ENCODE results near the gene GDPGP1. TPM values are rescaled to one million over a fixed set of nuclear protein-coding genes. Genes with fewer than 3 reads are reported as not detected.
"Not testable (repeated sequence)": the region's sequence is repeated elsewhere in the genome, so short reads cannot be mapped to it uniquely, and the experiment has no call there.

GDPGP1 gene
- total RNA-seq, 1 experiment from 2014 or later: 6.6 TPM

- Histone ChIP-seq H3K9ac (ENCODE audit: low read length) (no peak overlapping the region), H3K4me1 (ENCODE audit: insufficient read depth, low read length) (peaks cover 25% of the 10 kb centered on the region), H3K9me3 (ENCODE audit: low read length) (no peaks in the 10 kb centered on the region), H3K27me3 (ENCODE audit: low read length) (no peaks in the 10 kb centered on the region), H3K4me2 (ENCODE audit: low read length) (peak overlapping the region; percentile 37; the same call in 1 of the 2 replicates), H2AFZ (ENCODE audit: low read length) (no peak overlapping the region), H3K9me2 (replicated peaks; ENCODE audit: low read length) (no peaks in the 10 kb centered on the region), H3F3A (ENCODE audit: low read length, unreplicated experiment) (no peaks in the 10 kb centered on the region), H3K27ac (ENCODE audit: low read length) (no peak overlapping the region), H3K79me2 (ENCODE audit: low read length) (peaks cover 77% of the 10 kb centered on the region), H3K4me3 (ENCODE audit: low read length) (no peak overlapping the region; the same call in 1 of the 2 replicates), H4K20me1 (ENCODE audit: low read length) (peaks cover 46% of the 10 kb centered on the region), H3K36me3 (ENCODE audit: low read depth, low read length) (peaks cover 42% of the 10 kb centered on the region)
- TF ChIP-seq CTCF (conservative IDR thresholded peaks at IDR 0.05; ENCODE audit: low read depth, low read length) (no peak), EZH2 (IDR thresholded peaks at IDR 0.05; ENCODE audit: low read length, unreplicated experiment) (no peak), EZH2phosphoT487 (IDR thresholded peaks at IDR 0.05; ENCODE audit: borderline replicate concordance, low read length) (no peak)
- DNase-seq (no peak), ATAC-seq (no peak)
- no TSS peak for BruUV-seq (replicated peaks)
- intact Hi-C loops (cut with micrococcal nuclease): no loop called here
- CTCF ChIA-PET: no interaction called here
- POLR2A ChIA-PET (ENCODE audit: unreplicated experiment): no interaction called here
Measured at GRCh38 chr15:90270502-90271150, 36.6 kb downstream of the GDPGP1 start.

- peaks cover 42% of the 10 kb centered on the region for H4K20me1 ChIP-seq (ENCODE audit: low read length)
- BruUV-seq (replicated peaks): TSS peak; percentile 6
Measured at GRCh38 chr15:90271459-90272166, 37.6 kb downstream of the GDPGP1 start.

GRCh38 chr15:90278467-90278866 lies 44.5 kb downstream of the GDPGP1 start:
- H4K20me1 ChIP-seq (ENCODE audit: low read length); intact Hi-C loops (cut with micrococcal nuclease); ATAC-seq; H3K27ac ChIP-seq (ENCODE audit: low read length); H3F3A ChIP-seq (ENCODE audit: low read length, unreplicated experiment); POLR2A ChIA-PET (ENCODE audit: unreplicated experiment); H3K36me3 ChIP-seq (ENCODE audit: low read depth, low read length); H3K4me2 ChIP-seq (ENCODE audit: low read length); H3K4me3 ChIP-seq (ENCODE audit: low read length); H2AFZ ChIP-seq (ENCODE audit: low read length); DNase-seq; H3K9me2 ChIP-seq (replicated peaks; ENCODE audit: low read length); H3K9me3 ChIP-seq (ENCODE audit: low read length); H3K79me2 ChIP-seq (ENCODE audit: low read length); CTCF ChIA-PET; BruUV-seq (replicated peaks); H3K9ac ChIP-seq (ENCODE audit: low read length); H3K4me1 ChIP-seq (ENCODE audit: insufficient read depth, low read length); H3K27me3 ChIP-seq (ENCODE audit: low read length): not testable (repeated sequence)

More at GRCh38 chr15:90271459-90272166, 37.6 kb downstream of the GDPGP1 start:
- Histone ChIP-seq H3K4me3 (ENCODE audit: low read length) (no peak overlapping the region), H3K36me3 (ENCODE audit: low read depth, low read length) (peaks cover 42% of the 10 kb centered on the region), H3F3A (ENCODE audit: low read length, unreplicated experiment) (no peaks in the 10 kb centered on the region), H3K4me1 (ENCODE audit: insufficient read depth, low read length) (peaks cover 25% of the 10 kb centered on the region), H2AFZ (ENCODE audit: low read length) (no peak overlapping the region), H3K79me2 (ENCODE audit: low read length) (peaks cover 67% of the 10 kb centered on the region), H3K27ac (ENCODE audit: low read length) (no peak overlapping the region), H3K4me2 (ENCODE audit: low read length) (no peak overlapping the region), H3K27me3 (ENCODE audit: low read length) (no peaks in the 10 kb centered on the region), H3K9ac (ENCODE audit: low read length) (no peak overlapping the region), H3K9me3 (ENCODE audit: low read length) (no peaks in the 10 kb centered on the region), H3K9me2 (replicated peaks; ENCODE audit: low read length) (no peaks in the 10 kb centered on the region)
- no peak for TF ChIP-seq EZH2phosphoT487 (IDR thresholded peaks at IDR 0.05; ENCODE audit: borderline replicate concordance, low read length)
- ChIA-PET POLR2A (ENCODE audit: unreplicated experiment) (no interaction called here), CTCF (no interaction called here)
- ATAC-seq: no peak
- intact Hi-C loops (cut with micrococcal nuclease): no loop called here
- DNase-seq: no peak

- H3K79me2 ChIP-seq (ENCODE audit: low read length); DNase-seq; POLR2A ChIA-PET (ENCODE audit: unreplicated experiment): not testable (repeated sequence)
Measured at GRCh38 chr15:90280743-90281142, 46.7 kb downstream of the GDPGP1 start.

GRCh38 chr15:90281637-90282036 lies 47.6 kb downstream of the GDPGP1 start:
- H4K20me1 ChIP-seq (ENCODE audit: low read length); H3K79me2 ChIP-seq (ENCODE audit: low read length); DNase-seq; intact Hi-C loops (cut with micrococcal nuclease); H3K9me3 ChIP-seq (ENCODE audit: low read length); H3F3A ChIP-seq (ENCODE audit: low read length, unreplicated experiment); H3K9ac ChIP-seq (ENCODE audit: low read length); H3K27ac ChIP-seq (ENCODE audit: low read length); H3K4me1 ChIP-seq (ENCODE audit: insufficient read depth, low read length); ATAC-seq; CTCF ChIA-PET; H3K36me3 ChIP-seq (ENCODE audit: low read depth, low read length); H3K4me2 ChIP-seq (ENCODE audit: low read length); H3K9me2 ChIP-seq (replicated peaks; ENCODE audit: low read length); H3K4me3 ChIP-seq (ENCODE audit: low read length); POLR2A ChIA-PET (ENCODE audit: unreplicated experiment); BruUV-seq (replicated peaks); H2AFZ ChIP-seq (ENCODE audit: low read length); H3K27me3 ChIP-seq (ENCODE audit: low read length): not testable (repeated sequence)

More at GRCh38 chr15:90280743-90281142, 46.7 kb downstream of the GDPGP1 start:
- CTCF ChIA-PET; H3K9ac ChIP-seq (ENCODE audit: low read length); H3K9me2 ChIP-seq (replicated peaks; ENCODE audit: low read length); H3K27ac ChIP-seq (ENCODE audit: low read length); H3K4me2 ChIP-seq (ENCODE audit: low read length); H3K4me3 ChIP-seq (ENCODE audit: low read length); BruUV-seq (replicated peaks); H3K27me3 ChIP-seq (ENCODE audit: low read length); H3K4me1 ChIP-seq (ENCODE audit: insufficient read depth, low read length); H2AFZ ChIP-seq (ENCODE audit: low read length); H4K20me1 ChIP-seq (ENCODE audit: low read length); ATAC-seq; intact Hi-C loops (cut with micrococcal nuclease); H3K36me3 ChIP-seq (ENCODE audit: low read depth, low read length); H3F3A ChIP-seq (ENCODE audit: low read length, unreplicated experiment); H3K9me3 ChIP-seq (ENCODE audit: low read length): not testable (repeated sequence)
